ENCODE measurements around the gene ADCYAP1.

Gene ADCYAP1

GRCh38 chr18:923144-923866, 18.6 kb downstream of the ADCYAP1 start:
- DNase-seq = no peak
- no peak for TF ChIP-seq EZH2 (optimal IDR thresholded peaks at IDR 0.05; ENCODE audit: low read depth, low read length)
- H3K9ac ChIP-seq (ENCODE audit: low read length) = no peak overlapping the region
- H3F3A ChIP-seq (ENCODE audit: insufficient read depth, low read length) = no peaks in the 10 kb centered on the region
- no peaks in the 10 kb centered on the region for H3K79me2 ChIP-seq (ENCODE audit: low read length)
- H3K4me3 ChIP-seq (ENCODE audit: low read length) = no peak overlapping the region
- no peak overlapping the region for H3K4me2 ChIP-seq (ENCODE audit: low read depth, low read length)
- H3K4me1 ChIP-seq (ENCODE audit: low read length) = no peaks in the 10 kb centered on the region
- no peaks in the 10 kb centered on the region for H3K36me3 ChIP-seq (replicated peaks; ENCODE audit: insufficient read depth, low read length)
- no peaks in the 10 kb centered on the region for H4K20me1 ChIP-seq (ENCODE audit: insufficient read depth, low read length)
- no peak overlapping the region for H3K27ac ChIP-seq (ENCODE audit: low read length)
- no peaks in the 10 kb centered on the region for H3K9me2 ChIP-seq (replicated peaks; ENCODE audit: insufficient read depth, low read length)
- H3K9me3 ChIP-seq (replicated peaks; ENCODE audit: insufficient read depth, low read length) = no peaks in the 10 kb centered on the region
- H3K27me3 ChIP-seq (replicated peaks; ENCODE audit: insufficient read depth, low read length) = no peaks in the 10 kb centered on the region
- no peak overlapping the region for H2AFZ ChIP-seq (ENCODE audit: low read length)

- no peaks in the 10 kb centered on the region for H3K79me2 ChIP-seq (ENCODE audit: low read length)
- no peaks in the 10 kb centered on the region for H3K27me3 ChIP-seq (replicated peaks; ENCODE audit: insufficient read depth, low read length)
- no peaks in the 10 kb centered on the region for H3F3A ChIP-seq (ENCODE audit: insufficient read depth, low read length)
- TF ChIP-seq CTCF (IDR thresholded peaks at IDR 0.05; ENCODE audit: low read length) (no peak), EZH2phosphoT487 (IDR thresholded peaks at IDR 0.05; ENCODE audit: low read length) (no peak), EZH2 (optimal IDR thresholded peaks at IDR 0.05; ENCODE audit: low read depth, low read length) (no peak)
- DNase-seq = no peak
- H3K4me2 ChIP-seq (ENCODE audit: low read depth, low read length) = no peak overlapping the region
- no peaks in the 10 kb centered on the region for H3K4me1 ChIP-seq (ENCODE audit: low read length)
- no peaks in the 10 kb centered on the region for H3K9me2 ChIP-seq (replicated peaks; ENCODE audit: insufficient read depth, low read length)
- H3K27ac ChIP-seq (ENCODE audit: low read length) = no peak overlapping the region
- no peak overlapping the region for H3K4me3 ChIP-seq (ENCODE audit: low read length)
- H3K9me3 ChIP-seq (replicated peaks; ENCODE audit: insufficient read depth, low read length) = no peaks in the 10 kb centered on the region
- H3K36me3 ChIP-seq (replicated peaks; ENCODE audit: insufficient read depth, low read length) = no peaks in the 10 kb centered on the region
- H4K20me1 ChIP-seq (ENCODE audit: insufficient read depth, low read length) = no peaks in the 10 kb centered on the region
- no peak overlapping the region for H3K9ac ChIP-seq (ENCODE audit: low read length)
- no peak overlapping the region for H2AFZ ChIP-seq (ENCODE audit: low read length)
Measured at GRCh38 chr18:924987-925386, 20.3 kb downstream of the ADCYAP1 start.

- Histone ChIP-seq H3K27me3 (replicated peaks; ENCODE audit: insufficient read depth, low read length) (no peaks in the 10 kb centered on the region), H3F3A (ENCODE audit: insufficient read depth, low read length) (no peaks in the 10 kb centered on the region), H3K9ac (ENCODE audit: low read length) (no peak overlapping the region), H3K9me3 (replicated peaks; ENCODE audit: insufficient read depth, low read length) (no peaks in the 10 kb centered on the region), H3K27ac (ENCODE audit: low read length) (no peak overlapping the region), H3K4me3 (ENCODE audit: low read length) (no peak overlapping the region), H4K20me1 (ENCODE audit: insufficient read depth, low read length) (no peaks in the 10 kb centered on the region), H3K4me2 (ENCODE audit: low read depth, low read length) (no peak overlapping the region), H3K79me2 (ENCODE audit: low read length) (no peaks in the 10 kb centered on the region), H3K36me3 (replicated peaks; ENCODE audit: insufficient read depth, low read length) (no peaks in the 10 kb centered on the region), H2AFZ (ENCODE audit: low read length) (no peak overlapping the region), H3K9me2 (replicated peaks; ENCODE audit: insufficient read depth, low read length) (no peaks in the 10 kb centered on the region), H3K4me1 (ENCODE audit: low read length) (no peaks in the 10 kb centered on the region)
- no peak for DNase-seq
- TF ChIP-seq EZH2 (optimal IDR thresholded peaks at IDR 0.05; ENCODE audit: low read depth, low read length) = no peak
- TF ChIP-seq CTCF (IDR thresholded peaks at IDR 0.05; ENCODE audit: low read length) = no peak
- no peak for TF ChIP-seq EZH2phosphoT487 (IDR thresholded peaks at IDR 0.05; ENCODE audit: low read length)
Measured at GRCh38 chr18:926946-927345, 22.3 kb downstream of the ADCYAP1 start.

- Histone ChIP-seq H3K79me2 (ENCODE audit: low read length) (no peaks in the 10 kb centered on the region), H3K27ac (ENCODE audit: low read length) (no peak overlapping the region), H3K36me3 (replicated peaks; ENCODE audit: insufficient read depth, low read length) (no peaks in the 10 kb centered on the region), H3K27me3 (replicated peaks; ENCODE audit: insufficient read depth, low read length) (no peaks in the 10 kb centered on the region), H3K9me2 (replicated peaks; ENCODE audit: insufficient read depth, low read length) (no peaks in the 10 kb centered on the region), H3K9ac (ENCODE audit: low read length) (no peak overlapping the region), H4K20me1 (ENCODE audit: insufficient read depth, low read length) (no peaks in the 10 kb centered on the region), H3F3A (ENCODE audit: insufficient read depth, low read length) (no peaks in the 10 kb centered on the region), H3K4me2 (ENCODE audit: low read depth, low read length) (no peak overlapping the region), H2AFZ (ENCODE audit: low read length) (no peak overlapping the region), H3K4me3 (ENCODE audit: low read length) (no peak overlapping the region), H3K4me1 (ENCODE audit: low read length) (no peaks in the 10 kb centered on the region), H3K9me3 (replicated peaks; ENCODE audit: insufficient read depth, low read length) (no peaks in the 10 kb centered on the region)
- DNase-seq = no peak
- TF ChIP-seq EZH2 (optimal IDR thresholded peaks at IDR 0.05; ENCODE audit: low read depth, low read length) = no peak
- TF ChIP-seq CTCF (IDR thresholded peaks at IDR 0.05; ENCODE audit: low read length) = no peak
- no peak for TF ChIP-seq EZH2phosphoT487 (IDR thresholded peaks at IDR 0.05; ENCODE audit: low read length)
Measured at GRCh38 chr18:933082-933481, 28.4 kb downstream of the ADCYAP1 start.
